NK-92 treated with Interleukin-12 subunit alpha and Interleukin-12 subunit beta, amount 100 ng/mL, for 24 hours (cell line): ENCODE data around the gene VWA7.

Experiments
- DNase-seq: peaks from one replicate; lab custom pipeline; 2025; lab: John Stamatoyannopoulos, UW

Gene VWA7

DNA sequence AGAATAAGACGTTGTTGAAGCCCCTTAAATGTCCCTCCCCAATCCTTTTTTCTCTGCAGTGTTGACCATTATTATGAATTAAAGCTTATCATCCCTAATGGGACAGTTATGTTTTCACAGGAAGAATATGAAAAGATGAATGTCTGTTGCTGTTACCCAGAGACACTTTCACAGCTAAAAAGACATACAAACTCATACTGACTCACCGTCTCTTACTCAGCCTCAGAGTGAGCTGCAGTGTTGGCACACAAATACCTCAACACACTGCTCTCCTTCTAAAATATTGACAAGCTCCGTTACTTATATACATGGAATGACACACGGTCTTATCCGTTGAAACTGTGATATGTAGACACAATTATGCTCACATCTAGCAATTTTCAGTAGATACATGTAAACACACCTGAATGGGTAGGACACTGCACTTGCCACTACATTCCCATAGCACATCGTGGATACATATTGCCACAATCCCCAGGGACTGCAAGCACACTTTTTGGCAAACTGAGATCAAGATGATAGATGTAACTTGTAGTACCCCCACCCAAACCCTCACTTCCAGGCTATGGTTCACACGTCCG, 24.3 kb downstream of the VWA7 start:
- no peak for DNase-seq

GRCh38 chr6:31750411-31751022, 26.6 kb downstream of the VWA7 start:
- no peak for DNase-seq

GRCh38 chr6:31749301-31750036, 27.7 kb downstream of the VWA7 start:
- no peak for DNase-seq

DNA sequence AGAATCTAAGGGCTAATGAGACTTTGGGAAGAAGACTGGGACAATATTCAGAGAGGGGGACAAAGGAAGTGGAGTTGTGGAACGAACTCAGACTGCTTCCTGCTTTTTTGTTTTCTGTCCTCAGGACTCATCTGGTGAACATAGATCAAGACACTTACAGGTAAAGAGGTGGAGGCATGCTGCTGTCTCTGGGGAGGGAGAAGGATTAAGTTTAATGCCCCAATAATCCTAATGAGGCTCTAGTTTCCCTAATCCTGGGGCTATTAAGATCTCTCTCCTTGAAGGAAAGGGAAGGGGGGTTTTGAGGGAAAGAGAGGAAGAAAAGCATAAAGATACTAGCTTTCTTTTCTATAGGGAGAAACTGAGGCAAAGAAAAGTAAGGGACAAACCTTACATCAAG, 32.7 kb downstream of the VWA7 start:
- DNase-seq = no peak

DNA sequence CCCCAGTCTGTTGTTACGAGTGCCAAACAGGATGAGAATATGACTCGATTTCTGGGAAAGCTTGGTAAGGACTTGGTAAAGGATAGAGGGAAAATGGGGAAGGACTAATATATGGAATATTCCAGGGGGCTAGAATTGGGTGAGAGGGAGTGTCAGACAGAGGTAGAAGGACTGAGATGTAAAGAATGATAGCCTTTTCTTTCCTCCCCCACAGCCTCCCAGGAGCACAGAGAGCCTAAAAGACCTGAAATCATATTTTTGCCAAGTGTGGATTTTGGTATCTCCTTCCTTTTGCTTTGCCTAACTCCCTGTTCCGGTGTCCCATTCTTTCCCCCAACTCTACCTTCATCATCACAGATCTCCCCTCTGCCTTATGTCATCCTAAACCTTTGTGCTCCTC, 34.2 kb downstream of the VWA7 start:
- DNase-seq = no peak

DNA sequence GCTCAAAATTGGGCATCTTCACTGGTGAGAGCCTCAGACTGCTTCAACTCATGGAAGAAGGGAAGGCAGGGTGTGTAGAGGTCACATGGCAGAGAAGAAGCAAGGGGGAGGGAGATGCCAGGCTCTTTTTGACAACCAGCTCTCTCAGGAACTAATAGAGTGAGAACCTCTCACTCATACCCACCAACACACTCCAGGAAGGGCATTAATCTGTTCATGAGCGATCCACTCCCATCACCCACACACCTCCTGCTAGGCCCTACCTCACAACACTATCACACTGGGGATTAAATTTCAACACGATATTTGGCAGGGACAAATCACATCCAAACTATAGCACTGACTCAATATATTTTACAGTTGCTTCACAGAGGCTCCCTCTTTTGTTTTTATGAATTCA, 35.3 kb downstream of the VWA7 start:
- no peak for DNase-seq

DNA sequence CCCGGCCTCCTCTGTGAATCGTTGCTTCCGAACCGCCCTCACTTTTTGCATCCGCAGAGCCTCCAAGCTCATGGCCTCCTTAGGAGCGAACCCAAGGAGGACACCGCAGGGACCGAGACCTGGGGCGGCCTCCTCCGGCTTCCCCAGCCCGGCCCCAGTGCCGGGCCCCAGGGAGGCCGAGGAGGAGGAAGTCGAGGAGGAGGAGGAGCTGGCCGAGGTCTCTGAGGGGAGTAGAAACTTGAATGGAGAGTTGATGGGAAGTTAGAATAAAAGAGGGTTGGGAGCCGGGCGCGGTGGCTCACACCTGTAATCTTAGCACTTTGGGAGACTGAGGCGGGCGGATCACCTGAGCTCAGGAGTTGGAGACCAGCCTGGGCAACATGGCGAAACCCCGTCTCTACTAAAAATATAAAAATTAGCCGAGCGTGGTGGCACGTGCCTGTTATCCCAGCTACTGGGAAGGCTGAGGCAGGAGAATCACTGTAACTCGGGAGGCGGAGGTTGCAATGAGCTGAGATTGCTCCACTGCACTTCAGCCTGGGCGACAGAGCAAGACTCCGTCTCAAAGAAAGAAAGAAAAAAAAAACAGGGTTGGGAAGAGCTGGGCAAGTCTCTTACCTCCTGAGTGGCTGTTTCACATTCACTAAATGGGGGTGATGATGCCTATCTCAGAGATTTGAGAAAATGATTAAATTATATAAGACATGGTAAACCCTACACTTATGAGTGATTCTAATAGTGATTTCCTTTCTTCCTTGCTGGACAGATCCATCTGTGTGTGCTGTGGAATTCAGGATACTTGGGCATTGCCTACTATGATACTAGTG, 36.5 kb downstream of the VWA7 start:
- peak; percentile 37 for DNase-seq

DNA sequence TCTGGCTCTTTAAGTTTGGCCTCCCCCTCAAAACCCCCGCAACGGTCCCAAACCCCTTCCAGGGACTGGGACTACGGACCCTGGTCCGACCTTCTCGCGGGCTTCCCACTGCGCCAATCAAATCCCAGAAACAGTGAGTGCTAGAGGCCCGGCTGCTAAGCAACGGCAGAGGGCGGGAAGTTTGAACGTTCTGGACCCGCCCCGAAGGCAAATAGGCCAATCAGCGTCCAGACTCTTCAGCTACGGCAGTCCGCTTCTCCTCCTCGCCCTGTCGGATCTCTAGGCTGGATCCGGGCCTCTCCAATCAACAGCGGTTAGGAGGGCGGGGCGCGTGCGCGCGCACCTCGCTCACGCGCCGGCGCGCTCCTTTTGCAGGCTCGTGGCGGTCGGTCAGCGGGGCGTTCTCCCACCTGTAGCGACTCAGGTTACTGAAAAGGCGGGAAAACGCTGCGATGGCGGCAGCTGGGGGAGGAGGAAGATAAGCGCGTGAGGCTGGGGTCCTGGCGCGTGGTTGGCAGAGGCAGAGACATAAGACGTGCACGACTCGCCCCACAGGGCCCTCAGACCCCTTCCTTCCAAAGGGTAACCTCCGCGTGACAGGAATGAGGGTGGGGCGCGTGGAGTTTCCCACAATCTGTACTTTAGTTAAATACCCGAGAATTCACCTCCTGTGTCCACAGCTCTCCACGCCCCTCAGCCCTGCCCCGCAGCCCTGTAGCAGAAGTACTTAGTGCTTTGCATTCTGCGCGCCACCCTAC, 37.3 kb downstream of the VWA7 start, which contains the start of gene MSH5:
TSS of gene MSH5 (plus strand) at position 367 of the 758 bp plus-strand sequence. CDS start 462 bp downstream, outside the sequence.
- peak; percentile 99 for DNase-seq

- peak; percentile 59 for DNase-seq
Measured at GRCh38 chr6:31737991-31738979, 38.8 kb downstream of the VWA7 start.

DNA sequence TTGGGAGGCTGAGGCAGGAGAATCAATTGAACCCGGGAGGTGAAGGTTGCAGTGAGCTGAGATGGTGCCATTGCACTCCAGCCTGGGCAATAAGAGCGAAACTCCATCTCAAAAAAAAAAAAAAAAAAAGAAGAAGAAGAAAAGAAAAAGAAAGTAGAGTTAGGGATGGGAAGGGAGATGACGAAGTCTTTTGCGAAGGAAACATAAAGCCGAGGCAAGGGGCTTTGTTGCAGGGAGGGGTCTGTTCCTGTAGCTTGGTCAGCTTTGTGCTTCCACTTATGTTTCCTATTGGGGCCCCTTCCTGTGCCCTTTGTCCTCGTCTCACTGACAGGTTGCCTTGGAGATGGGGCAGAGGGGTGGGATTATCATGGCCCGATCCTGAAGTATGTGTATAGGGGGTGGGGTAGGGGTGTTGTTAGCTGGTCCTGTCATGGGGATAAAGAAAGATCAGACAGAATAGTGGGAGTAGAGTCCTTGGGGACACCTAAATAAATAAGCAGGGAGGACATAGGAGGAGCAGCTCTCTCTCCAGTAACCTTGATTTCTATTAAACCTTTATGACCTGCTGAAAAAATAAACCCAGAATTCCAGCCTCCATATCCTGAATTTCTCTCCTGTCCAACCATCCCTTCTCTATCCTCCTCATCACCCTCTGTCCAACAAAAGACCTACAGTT, 39.7 kb downstream of the VWA7 start:
- DNase-seq = no peak

- DNase-seq = no peak
Measured at GRCh38 chr6:31736768-31737314, 40.3 kb downstream of the VWA7 start.

GRCh38 chr6:31736021-31736767, 40.9 kb downstream of the VWA7 start, which contains the start of gene CLIC1:
TSS of gene CLIC1 (minus strand) at chr6:31736530. CDS start at chr6:31736300, 230 bp downstream.
- peak; percentile 88 for DNase-seq

- peak; percentile 81 for DNase-seq
Measured at GRCh38 chr6:31734821-31735406, 42.2 kb downstream of the VWA7 start.

DNA sequence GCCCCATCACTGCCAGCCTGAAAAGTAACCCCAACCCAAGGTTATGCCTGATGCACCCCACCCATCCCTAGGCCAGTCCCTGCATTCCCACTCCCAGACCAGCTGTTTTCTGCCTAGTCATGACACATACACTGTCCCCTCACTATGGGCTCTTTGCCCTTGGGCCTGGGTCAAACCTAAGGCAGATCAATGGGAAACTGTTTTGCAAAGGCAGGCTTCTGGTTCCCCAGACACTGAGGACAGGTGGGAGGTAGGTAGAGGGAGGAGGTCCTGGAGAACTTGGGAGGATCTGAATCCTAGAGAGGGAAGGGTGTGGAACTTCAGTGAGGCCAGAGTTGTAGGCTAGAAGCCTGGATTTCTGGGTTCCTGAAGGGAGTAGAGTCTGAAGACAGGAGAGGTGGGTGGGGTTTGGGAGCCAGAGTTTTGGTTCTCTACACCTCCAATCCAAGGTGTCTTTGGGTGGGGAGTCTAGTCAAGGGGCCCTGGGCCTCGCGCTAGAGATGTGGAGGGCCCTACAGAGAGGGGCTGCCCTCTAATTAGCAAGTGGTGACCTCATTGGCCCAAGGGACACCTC, 42.8 kb downstream of the VWA7 start:
- no peak for DNase-seq

GRCh38 chr6:31733734-31734133, 43.4 kb downstream of the VWA7 start:
- DNase-seq = no peak

- DNase-seq = no peak
Measured at GRCh38 chr6:31732029-31732428, 45.1 kb downstream of the VWA7 start.

GRCh38 chr6:31730631-31731086, 46.5 kb downstream of the VWA7 start:
- no peak for DNase-seq
